NCI-H2171 (cell line): ENCODE data around the gene NR3C1.

Experiments
- DNase-seq: peaks from one replicate; lab custom pipeline; 2025; lab: John Stamatoyannopoulos, UW

NR3C1 gene

DNA sequence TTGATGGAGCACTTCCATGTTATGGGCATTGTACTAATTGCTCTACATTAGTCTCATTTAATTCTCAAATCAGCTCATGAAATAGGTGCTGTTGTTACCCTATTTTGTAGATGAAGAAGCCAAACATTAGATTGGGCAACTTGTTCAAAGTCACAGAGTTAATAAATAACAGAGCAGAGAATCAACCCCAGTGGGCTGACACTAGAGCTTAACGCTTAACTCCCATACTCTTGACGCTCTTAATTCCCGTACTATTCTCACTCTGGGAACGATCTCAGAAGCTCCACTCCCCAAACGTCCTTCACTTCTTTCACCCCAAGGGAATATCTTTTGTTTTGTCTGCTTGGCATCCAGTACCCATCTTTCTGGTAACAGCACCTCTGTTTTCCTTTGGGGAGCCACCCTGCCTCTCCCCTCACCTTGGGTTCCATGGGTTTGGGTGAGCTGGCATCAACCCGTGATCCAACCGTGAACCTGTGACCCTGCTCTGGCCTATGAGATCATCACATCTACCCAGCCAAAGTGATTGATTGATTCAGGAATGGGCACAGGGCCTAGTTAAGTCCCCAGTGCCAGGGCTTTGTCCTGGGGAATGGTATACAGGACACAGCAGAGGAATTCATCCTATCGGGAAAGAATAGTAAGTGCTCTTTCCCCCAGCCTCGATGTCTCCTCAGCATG, 169.2 kb downstream of the NR3C1 start:
- DNase-seq = no peak

DNA sequence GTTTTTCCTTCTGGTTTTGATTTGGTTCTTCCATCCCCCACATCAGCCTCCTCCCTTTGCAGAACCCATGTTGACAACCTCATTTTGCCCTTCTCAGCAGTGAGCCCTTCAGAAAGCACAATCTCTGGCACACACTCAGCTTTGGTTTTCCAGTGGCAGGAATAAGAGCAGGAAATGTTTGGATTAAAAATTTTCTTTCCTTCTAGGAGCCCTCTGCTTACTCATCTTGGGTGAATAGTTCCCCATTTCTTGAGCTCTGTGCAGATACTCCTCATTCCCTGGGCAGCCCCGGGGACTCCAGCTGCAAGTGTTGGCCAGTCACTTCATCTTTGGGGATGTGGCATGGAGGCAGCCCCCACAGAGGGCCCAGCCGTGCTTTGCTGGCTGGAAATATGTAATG, 170.5 kb downstream of the NR3C1 start:
- DNase-seq = no peak

DNA sequence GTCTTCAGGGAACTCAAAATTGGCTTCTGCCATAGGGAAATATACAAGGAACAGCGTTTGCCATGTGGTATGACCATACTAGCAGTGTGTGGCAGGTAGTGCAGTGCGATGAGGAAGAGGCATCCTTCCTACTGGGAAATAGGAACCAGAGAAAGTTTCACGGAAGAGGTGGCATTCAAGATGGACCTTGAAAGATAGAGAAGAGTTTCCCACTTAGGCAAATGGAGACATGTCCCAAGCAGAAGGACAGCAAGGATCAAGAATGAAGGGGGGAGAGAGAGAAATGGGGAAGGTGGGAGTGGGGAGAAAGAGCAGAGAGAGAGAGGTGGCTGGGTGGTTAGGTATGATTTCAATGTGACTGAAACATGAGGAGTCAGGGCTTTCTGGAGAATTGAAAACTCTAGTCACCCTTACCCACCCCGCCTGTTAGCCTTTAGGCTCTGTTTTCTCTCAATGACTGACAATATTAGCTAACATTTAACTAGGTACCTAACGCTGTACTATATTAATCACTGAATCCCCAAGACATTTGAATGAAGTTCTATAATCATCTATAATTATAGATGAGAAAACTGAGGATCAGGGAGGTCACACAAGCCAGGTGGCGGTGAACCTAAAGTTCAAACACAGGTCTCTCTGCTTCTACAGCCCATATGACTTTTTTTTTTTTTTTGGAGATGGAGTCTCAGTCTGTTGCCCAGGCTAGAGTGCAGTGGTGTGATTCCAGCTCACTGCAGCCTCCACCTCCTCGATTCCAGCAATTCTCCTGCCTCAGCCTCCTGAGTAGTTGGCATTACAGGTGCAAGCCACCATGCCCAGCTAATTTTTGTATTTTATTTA, 171.3 kb downstream of the NR3C1 start:
- no peak for DNase-seq

DNA sequence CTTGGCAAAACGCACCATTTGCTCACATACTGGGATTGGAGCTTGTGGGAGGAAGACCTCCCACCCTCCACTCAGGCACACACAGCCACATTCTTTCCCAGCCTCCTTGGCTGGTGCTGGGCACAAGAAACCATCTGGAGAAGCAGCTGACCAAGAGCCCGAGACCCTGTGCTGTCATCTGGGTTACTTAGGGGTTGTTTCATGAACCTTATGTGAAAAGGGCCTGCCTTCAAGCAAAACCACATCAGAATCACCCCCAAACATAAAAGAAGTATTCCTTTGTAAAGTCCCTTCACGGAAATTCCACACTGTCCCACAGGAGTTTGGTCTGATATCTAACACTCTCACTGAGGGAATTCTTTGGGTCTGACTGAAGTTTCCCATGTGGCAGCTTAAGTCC, 172.1 kb downstream of the NR3C1 start:
- DNase-seq = no peak

DNA sequence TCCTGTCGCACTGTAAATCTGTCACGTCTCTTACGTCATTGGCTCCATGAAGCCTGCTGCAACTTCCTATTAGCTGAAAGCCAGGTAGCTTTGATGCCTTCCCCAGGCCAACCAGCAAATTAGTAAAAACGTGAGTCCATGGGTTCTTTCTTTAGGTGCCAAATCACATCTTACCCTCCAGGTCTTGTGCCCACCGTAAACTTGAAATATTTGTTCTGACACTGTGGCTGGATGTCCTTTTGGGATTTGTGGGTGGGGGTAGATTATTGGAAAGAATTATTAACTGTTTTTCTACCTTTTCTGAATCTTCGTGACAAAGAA, 172.8 kb downstream of the NR3C1 start:
- DNase-seq = no peak

DNA sequence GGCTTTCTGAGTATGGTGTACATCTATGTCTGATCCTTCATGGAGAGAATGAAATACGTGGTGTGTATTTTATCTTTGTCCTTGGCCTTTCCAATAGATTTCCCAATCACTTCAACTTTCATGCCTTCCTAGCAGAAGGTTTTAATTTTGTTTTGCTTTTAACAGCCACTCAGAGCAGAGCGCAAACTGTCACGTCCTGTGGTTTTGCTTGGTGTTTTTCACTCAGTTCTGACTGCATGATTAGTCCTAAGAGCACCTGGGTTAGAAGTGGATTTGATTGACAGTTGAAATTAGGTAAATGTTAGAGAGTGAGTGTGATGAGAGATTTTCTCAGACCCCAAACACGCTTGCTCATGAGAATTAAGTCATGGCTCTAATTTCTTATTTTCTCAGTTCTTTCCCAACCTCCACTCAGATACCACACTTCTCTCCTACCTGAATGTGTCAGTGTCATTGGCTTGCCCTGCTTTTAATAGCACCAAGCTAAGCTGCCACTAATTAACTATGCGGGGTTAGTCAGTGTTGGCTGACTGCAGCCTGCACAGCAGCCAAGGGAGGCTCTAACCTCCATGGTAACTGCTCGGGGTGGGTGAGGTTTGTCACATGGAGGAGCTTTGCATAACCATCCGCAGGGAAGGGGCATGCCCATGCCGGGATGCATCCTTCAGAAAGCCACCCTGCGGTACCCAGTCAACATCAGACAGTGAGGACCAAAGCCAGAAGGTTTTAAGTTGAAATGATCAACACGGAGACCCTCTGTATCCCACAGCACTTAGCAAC, 173.4 kb downstream of the NR3C1 start:
- DNase-seq = no peak

DNA sequence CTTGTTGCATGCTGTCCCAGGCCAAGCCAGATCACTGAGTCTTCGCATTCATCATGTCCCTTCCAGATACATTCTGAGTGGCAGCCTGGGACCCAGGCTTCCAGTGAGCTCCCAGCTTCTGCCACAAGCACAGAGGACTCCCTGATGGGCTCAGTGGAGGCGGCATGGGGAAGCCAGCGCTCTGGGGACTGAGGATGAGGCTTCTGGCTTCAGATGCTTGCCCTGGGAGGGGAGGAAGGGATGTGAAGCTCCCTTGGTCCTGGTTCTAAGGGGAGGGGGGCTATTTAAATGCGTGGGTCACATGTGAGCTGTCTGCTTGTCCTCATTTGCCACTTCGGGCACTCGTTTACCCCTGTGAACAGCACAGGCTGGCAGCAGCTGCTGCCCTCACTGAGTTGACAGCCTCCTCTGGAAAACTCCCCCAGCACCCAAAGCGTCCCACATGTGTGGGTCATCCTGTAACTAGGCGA, 174.0 kb downstream of the NR3C1 start:
- no peak for DNase-seq

DNA sequence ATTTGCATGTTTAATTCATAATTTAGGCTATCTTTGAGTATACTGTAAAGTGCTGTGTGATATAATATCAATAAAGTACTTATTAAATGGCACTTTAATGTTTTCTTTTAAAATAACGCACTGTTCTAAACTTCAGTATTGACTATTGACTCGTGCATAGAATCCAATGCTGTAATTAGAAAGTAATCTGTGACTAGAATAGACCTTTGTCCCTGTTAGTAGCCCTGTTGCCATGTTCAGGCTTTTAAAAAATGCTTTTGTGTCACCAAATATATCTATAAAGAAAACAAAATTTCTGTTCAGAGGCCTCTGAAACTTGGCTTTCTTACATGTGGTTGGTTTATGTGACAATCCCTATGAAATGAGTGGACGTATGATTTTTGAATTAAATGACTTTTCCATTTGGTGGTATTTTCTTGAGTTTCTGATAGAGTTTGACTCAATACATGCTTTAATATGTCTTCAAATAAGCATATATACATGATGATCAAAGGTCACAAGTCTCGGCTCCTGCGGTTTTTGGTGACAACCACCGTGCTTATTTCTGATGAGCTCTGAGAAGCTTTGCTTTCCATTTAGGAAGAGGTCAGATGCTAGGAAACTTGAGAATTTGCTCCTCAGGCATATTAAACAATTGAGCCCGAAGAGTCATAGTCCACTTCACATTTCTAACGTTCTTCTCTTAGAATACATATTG, 174.7 kb downstream of the NR3C1 start:
- no peak for DNase-seq
